ENCODE data around the gene PRPF38A. TPM values are rescaled to one million over a fixed set of nuclear protein-coding genes. Genes with fewer than 3 reads are reported as not detected.

The PRPF38A gene
- total and polyA plus RNA-seq, 2 of the 4 experiments (the other 2 are of a cell fraction): 19.0 to 23.5 TPM

DNA sequence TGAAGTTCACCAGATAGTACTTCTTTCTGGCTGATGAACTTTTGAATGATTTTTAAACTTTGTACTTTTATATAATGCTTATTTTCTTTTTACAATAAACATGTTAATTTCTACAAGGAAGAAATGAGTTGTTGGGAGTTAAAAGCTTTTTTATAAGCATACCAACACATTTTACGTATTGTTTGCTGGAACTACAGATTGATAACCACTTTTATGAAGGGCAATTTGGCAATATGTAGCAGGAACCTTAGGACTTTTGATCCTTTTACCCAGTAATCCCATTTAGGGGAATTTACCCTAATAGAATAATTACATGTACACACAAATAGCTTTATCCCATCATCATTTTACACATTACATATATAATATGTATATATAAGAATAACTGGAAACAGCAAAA, 16.3 kb downstream of the PRPF38A start:
- H4K20me1 ChIP-seq (ENCODE audit: insufficient read depth, low read length): peaks cover 1% of the 10 kb centered on the region; the same call in 1 of the 2 replicates
- H2BK5ac ChIP-seq (ENCODE audit: low read depth, low read length, poor library complexity, severe bottlenecking): no peak overlapping the region
- no peak overlapping the region for H3K27ac ChIP-seq (ENCODE audit: insufficient read depth, low read length)
- no peak overlapping the region for H2BK15ac ChIP-seq (ENCODE audit: low read depth, low read length)
- BruUV-seq (replicated peaks): no TSS peak
- no peaks in the 10 kb centered on the region for H3K9me3 ChIP-seq (ENCODE audit: control insufficient read depth, insufficient read depth, low read length)
- intact Hi-C loops (cut with micrococcal nuclease) (no loop called here), in situ Hi-C loops (cut with MboI; ENCODE audit: low sequenced_read_pairs) (no loop called here), dilution Hi-C loops (cut with HindIII; ENCODE audit: low sequenced_read_pairs, unreplicated experiment) (no loop called here)
- H3K36me3 ChIP-seq (ENCODE audit: control insufficient read depth, insufficient read depth, low read length): peaks cover 23% of the 10 kb centered on the region
- no peak overlapping the region for H3K4me3 ChIP-seq (ENCODE audit: insufficient read depth, low read depth, low read length)
- H3K27me3 ChIP-seq (ENCODE audit: control insufficient read depth, insufficient read depth, low read length): no peaks in the 10 kb centered on the region
- POLR2A ChIA-PET (ENCODE audit: unreplicated experiment): no interaction called here
- no peak overlapping the region for H2AFZ ChIP-seq (replicated peaks; ENCODE audit: low read length, poor library complexity)
- no peak overlapping the region for H4K8ac ChIP-seq (ENCODE audit: low read depth in 2 of 2, low read length in 2 of 2)
- H2AK5ac ChIP-seq (ENCODE audit: low read depth, low read length): no peak overlapping the region
- H3K23ac ChIP-seq (ENCODE audit: low read depth, low read length): no peak overlapping the region
- CTCF ChIA-PET: no interaction called here
- H2BK20ac ChIP-seq (ENCODE audit: low read depth, low read length): no peak overlapping the region
- H4K5ac ChIP-seq (ENCODE audit: low read depth, low read length): no peak overlapping the region
- H2BK120ac ChIP-seq (ENCODE audit: low read depth, low read length): no peak overlapping the region
- no peak overlapping the region for H3K4me2 ChIP-seq (ENCODE audit: low read depth, low read length)
- no peak overlapping the region for H2AK9ac ChIP-seq (replicated peaks; ENCODE audit: low read depth, low read length, poor library complexity)
- no peak overlapping the region for H3K56ac ChIP-seq (ENCODE audit: extremely low read depth, insufficient read depth, low read length)
- no peak overlapping the region for H3K18ac ChIP-seq (ENCODE audit: low read depth, low read length)
- no peak for ATAC-seq (ENCODE audit: low read depth)
- peaks cover 4% of the 10 kb centered on the region for H3K9me1 ChIP-seq (ENCODE audit: insufficient read depth, low read length)
- H3K4me1 ChIP-seq (ENCODE audit: control insufficient read depth, insufficient read depth, low read length): peaks cover 10% of the 10 kb centered on the region
- peaks cover 3 to 20% of the 10 kb centered on the region in 2 experiments; a peak in 3 of 4 replicates for H3K79me1 ChIP-seq (ENCODE audit: low read depth in 1 of 2, low read length in 2 of 2)
- TF ChIP-seq MAFK (IDR thresholded peaks at IDR 0.05; ENCODE audit: low read depth, low read length) (no peak), NFE2L2 (IDR thresholded peaks at IDR 0.05; ENCODE audit: low read depth, low read length) (no peak), RCOR1 (IDR thresholded peaks at IDR 0.05; ENCODE audit: insufficient replicate concordance, low read length) (no peak), CEBPB (IDR thresholded peaks at IDR 0.05; ENCODE audit: low read depth, low read length) (no peak), CHD1 (IDR thresholded peaks at IDR 0.05; ENCODE audit: low read depth, low read length) (no peak), BHLHE40 (IDR thresholded peaks at IDR 0.05; ENCODE audit: low read depth, low read length) (no peak), ELK1 (IDR thresholded peaks at IDR 0.05; ENCODE audit: borderline replicate concordance, low read depth, low read length) (no peak)
- no CpG with 5 or more reads among the region's 1 CpG for whole genome bisulfite sequencing, 2 experiments (ENCODE audit: extremely low coverage in 2 of 2, insufficient read length in 1 of 2)
- no peak overlapping the region for H3K9ac ChIP-seq (ENCODE audit: low read depth, low read length)
- no peak overlapping the region for H3K4ac ChIP-seq (ENCODE audit: low read depth, low read length)
- DNase-seq: no peak
- no peak overlapping the region for H4K91ac ChIP-seq (ENCODE audit: insufficient read depth, low read depth, low read length)
- no peak overlapping the region for H3K14ac ChIP-seq (replicated peaks; ENCODE audit: low read depth, low read length)
